ENCODE measurements around the gene RPS3. TPM values are rescaled to one million over a fixed set of nuclear protein-coding genes. Genes with fewer than 3 reads are reported as not detected.
A peak's percentile ranks its signal among the peaks of the same experiment; 100 is the strongest.

Gene RPS3
- total and polyA plus RNA-seq, 2 of the 13 experiments (the other 11 are each of a cell fraction or from before 2014, with no cell fraction given): 2,143 to 3,616 TPM

DNA sequence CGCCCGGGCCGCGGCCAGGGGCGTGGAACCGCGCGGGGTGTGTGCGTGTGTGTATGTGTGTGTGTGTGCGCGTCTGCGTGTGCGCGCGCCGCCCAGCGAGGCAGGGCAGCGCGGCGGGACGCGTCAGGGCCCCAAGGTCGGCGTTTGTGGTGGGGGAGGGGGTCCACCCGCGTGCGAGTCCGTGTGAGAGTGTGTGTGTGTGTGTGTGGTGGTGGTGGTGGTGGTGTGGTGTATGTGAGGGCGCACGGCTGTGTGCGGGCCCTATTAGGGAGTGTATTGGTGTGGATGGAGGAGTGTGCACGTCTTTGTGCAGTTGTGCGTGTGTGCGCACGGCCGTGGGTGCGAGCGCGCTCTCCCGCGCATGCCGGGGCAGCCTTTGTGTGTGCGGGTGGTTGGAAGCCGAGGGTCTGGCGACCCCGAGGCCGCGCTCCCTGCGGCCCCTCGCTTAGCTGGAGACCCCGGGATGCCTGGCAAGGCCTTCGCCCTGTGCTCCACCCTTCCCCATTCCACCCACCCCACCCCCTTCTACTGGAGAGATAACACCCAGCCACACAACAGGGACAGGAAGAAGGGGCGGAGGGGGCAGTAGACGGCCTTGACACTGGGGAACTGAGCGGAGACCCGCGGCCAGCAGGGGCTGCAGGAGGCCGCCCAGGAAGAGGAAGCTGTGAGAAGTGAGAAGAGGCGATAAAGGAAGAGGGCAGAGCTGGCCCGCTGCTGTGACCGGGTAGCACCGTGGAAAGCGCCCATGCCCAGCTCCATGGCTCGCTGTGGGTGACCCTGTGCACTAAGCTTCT is 47.3 kb upstream of the RPS3 start (continued):
- TF ChIP-seq ZNF207 (IDR thresholded peaks at IDR 0.05; ENCODE audit: borderline replicate concordance): no peak
- TF ChIP-seq POLR2G (IDR thresholded peaks at IDR 0.05; ENCODE audit: low read depth, low read length): peak; percentile 41; the same call in 1 of the 2 replicates
- no peak for TF ChIP-seq PHF5A (CRISPR knock-in tag; IDR thresholded peaks at IDR 0.05; ENCODE audit: low read depth, unreplicated experiment)
- no peak for TF ChIP-seq ZNF180 (CRISPR knock-in tag; IDR thresholded peaks at IDR 0.05; ENCODE audit: borderline replicate concordance, low read depth)
- no peak for TF ChIP-seq ZNF282 (IDR thresholded peaks at IDR 0.05; ENCODE audit: partially characterized antibody)
- TF ChIP-seq ZSCAN25 (CRISPR knock-in tag; IDR thresholded peaks at IDR 0.05): peak; percentile 67; the same call in 1 of the 2 replicates
- TF ChIP-seq PHF20 (CRISPR knock-in tag; IDR thresholded peaks at IDR 0.05): peak; percentile 40
- TF ChIP-seq AGO1 (IDR thresholded peaks at IDR 0.05; ENCODE audit: low read depth, low read length, poor library complexity, severe bottlenecking): no peak
- peak; percentile 80 for TF ChIP-seq SAFB2 (CRISPR knock-in tag; IDR thresholded peaks at IDR 0.05; ENCODE audit: borderline replicate concordance, low read depth)
- TF ChIP-seq ZNF776 (CRISPR knock-in tag; IDR thresholded peaks at IDR 0.05): peak; percentile 44; the same call in 1 of the 2 replicates
- TF ChIP-seq, protein P1, sequence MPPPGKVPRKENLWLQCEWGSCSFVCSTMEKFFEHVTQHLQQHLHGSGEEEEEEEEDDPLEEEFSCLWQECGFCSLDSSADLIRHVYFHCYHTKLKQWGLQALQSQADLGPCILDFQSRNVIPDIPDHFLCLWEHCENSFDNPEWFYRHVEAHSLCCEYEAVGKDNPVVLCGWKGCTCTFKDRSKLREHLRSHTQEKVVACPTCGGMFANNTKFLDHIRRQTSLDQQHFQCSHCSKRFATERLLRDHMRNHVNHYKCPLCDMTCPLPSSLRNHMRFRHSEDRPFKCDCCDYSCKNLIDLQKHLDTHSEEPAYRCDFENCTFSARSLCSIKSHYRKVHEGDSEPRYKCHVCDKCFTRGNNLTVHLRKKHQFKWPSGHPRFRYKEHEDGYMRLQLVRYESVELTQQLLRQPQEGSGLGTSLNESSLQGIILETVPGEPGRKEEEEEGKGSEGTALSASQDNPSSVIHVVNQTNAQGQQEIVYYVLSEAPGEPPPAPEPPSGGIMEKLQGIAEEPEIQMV (CRISPR knock-in tag; IDR thresholded peaks at IDR 0.05; ENCODE audit: low read depth): peak; percentile 45; the same call in 1 of the 2 replicates
- TF ChIP-seq, protein P2, sequence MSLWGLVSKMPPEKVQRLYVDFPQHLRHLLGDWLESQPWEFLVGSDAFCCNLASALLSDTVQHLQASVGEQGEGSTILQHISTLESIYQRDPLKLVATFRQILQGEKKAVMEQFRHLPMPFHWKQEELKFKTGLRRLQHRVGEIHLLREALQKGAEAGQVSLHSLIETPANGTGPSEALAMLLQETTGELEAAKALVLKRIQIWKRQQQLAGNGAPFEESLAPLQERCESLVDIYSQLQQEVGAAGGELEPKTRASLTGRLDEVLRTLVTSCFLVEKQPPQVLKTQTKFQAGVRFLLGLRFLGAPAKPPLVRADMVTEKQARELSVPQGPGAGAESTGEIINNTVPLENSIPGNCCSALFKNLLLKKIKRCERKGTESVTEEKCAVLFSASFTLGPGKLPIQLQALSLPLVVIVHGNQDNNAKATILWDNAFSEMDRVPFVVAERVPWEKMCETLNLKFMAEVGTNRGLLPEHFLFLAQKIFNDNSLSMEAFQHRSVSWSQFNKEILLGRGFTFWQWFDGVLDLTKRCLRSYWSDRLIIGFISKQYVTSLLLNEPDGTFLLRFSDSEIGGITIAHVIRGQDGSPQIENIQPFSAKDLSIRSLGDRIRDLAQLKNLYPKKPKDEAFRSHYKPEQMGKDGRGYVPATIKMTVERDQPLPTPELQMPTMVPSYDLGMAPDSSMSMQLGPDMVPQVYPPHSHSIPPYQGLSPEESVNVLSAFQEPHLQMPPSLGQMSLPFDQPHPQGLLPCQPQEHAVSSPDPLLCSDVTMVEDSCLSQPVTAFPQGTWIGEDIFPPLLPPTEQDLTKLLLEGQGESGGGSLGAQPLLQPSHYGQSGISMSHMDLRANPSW (CRISPR knock-in tag; IDR thresholded peaks at IDR 0.05; ENCODE audit: borderline replicate concordance): peak; percentile 37; the same call in 1 of the 2 replicates
- TF ChIP-seq CCDC6 (CRISPR knock-in tag; IDR thresholded peaks at IDR 0.05): peak; percentile 74
- TF ChIP-seq MYNN (CRISPR knock-in tag; IDR thresholded peaks at IDR 0.05; ENCODE audit: low read depth): no peak
- TF ChIP-seq SNRNP70 (IDR thresholded peaks at IDR 0.05; ENCODE audit: low read depth, low read length): no peak
- TF ChIP-seq PITX1 (CRISPR knock-in tag; IDR thresholded peaks at IDR 0.05): peak; percentile 31; the same call in 1 of the 2 replicates
- peak; percentile 75 for TF ChIP-seq KAT8 (CRISPR knock-in tag; IDR thresholded peaks at IDR 0.05)
- TF ChIP-seq, protein P3, sequence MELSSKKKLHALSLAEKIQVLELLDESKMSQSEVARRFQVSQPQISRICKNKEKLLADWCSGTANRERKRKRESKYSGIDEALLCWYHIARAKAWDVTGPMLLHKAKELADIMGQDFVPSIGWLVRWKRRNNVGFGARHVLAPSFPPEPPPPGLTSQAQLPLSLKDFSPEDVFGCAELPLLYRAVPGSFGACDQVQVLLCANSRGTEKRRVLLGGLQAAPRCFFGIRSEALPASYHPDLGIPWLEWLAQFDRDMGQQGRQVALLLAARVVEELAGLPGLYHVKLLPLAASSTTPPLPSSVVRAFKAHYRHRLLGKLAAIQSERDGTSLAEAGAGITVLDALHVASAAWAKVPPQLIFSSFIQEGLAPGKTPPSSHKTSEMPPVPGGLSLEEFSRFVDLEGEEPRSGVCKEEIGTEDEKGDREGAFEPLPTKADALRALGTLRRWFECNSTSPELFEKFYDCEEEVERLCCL (CRISPR knock-in tag; IDR thresholded peaks at IDR 0.05; ENCODE audit: borderline replicate concordance): no peak
- TF ChIP-seq CHD4 (IDR thresholded peaks at IDR 0.05; ENCODE audit: borderline replicate concordance, low read length): no peak
- TF ChIP-seq, protein P4, sequence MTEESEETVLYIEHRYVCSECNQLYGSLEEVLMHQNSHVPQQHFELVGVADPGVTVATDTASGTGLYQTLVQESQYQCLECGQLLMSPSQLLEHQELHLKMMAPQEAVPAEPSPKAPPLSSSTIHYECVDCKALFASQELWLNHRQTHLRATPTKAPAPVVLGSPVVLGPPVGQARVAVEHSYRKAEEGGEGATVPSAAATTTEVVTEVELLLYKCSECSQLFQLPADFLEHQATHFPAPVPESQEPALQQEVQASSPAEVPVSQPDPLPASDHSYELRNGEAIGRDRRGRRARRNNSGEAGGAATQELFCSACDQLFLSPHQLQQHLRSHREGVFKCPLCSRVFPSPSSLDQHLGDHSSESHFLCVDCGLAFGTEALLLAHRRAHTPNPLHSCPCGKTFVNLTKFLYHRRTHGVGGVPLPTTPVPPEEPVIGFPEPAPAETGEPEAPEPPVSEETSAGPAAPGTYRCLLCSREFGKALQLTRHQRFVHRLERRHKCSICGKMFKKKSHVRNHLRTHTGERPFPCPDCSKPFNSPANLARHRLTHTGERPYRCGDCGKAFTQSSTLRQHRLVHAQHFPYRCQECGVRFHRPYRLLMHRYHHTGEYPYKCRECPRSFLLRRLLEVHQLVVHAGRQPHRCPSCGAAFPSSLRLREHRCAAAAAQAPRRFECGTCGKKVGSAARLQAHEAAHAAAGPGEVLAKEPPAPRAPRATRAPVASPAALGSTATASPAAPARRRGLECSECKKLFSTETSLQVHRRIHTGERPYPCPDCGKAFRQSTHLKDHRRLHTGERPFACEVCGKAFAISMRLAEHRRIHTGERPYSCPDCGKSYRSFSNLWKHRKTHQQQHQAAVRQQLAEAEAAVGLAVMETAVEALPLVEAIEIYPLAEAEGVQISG (CRISPR knock-in tag; IDR thresholded peaks at IDR 0.05): peak; percentile 69; the same call in 1 of the 2 replicates
- no peak for TF ChIP-seq ZNF841 (CRISPR knock-in tag; IDR thresholded peaks at IDR 0.05; ENCODE audit: borderline replicate concordance)

Data from HepG2 (cell line).